ENCODE results near the gene OGDH.

- no peak for TF ChIP-seq CTCF (IDR thresholded peaks at IDR 0.05; ENCODE audit: low read depth, low read length, missing input control)
- TF ChIP-seq RAD21 (IDR thresholded peaks at IDR 0.05): no peak
- no peak for TF ChIP-seq EGR1 (IDR thresholded peaks at IDR 0.05; ENCODE audit: low read depth in 2 of 2)
- TF ChIP-seq GABPA (IDR thresholded peaks at IDR 0.05 in 1 of 2, conservative IDR thresholded peaks at IDR 0.05 in 1 of 2): no peak
- TF ChIP-seq, protein P1, sequence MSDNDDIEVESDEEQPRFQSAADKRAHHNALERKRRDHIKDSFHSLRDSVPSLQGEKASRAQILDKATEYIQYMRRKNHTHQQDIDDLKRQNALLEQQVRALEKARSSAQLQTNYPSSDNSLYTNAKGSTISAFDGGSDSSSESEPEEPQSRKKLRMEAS (IDR thresholded peaks at IDR 0.05): no peak
- no peak for TF ChIP-seq TAF1 (conservative IDR thresholded peaks at IDR 0.05)
- TF ChIP-seq HNF4G (IDR thresholded peaks at IDR 0.05): no peak
- no peak for TF ChIP-seq REST (IDR thresholded peaks at IDR 0.05)
- no peak for TF ChIP-seq SP1 (IDR thresholded peaks at IDR 0.05)
- no peak for TF ChIP-seq YY1 (IDR thresholded peaks at IDR 0.05)
These were observed 146.4 kb downstream of the OGDH start for GRCh38 chr7:44752822-44753221.
